HK-2 (cell line): ENCODE results near the gene SYNGR1.

Experiments used
- DNase-seq: peaks from one replicate; pipeline ENCODE4 v3.0.0-alpha.2; 2018; ENCODE audit not compliant: unreplicated experiment

Gene SYNGR1

DNA sequence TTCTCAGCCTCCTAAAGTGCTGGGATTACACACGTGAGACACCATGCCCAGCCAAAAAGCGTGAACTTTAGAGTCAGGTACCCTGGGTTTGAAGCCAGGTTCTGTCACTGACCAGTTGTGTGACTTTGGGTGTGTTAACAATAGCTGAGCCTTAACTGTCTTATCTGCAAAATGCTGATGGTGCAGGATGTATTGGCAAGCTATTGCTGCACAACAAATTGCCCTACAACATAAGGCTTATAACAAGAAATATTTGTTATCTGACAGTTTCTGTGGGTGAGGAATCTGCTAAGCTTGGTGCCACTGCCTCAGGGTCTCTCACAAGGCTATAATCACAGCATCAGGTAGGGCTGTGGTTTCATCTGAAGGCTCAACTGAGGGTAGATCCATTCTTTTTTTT is 21.9 kb downstream of the SYNGR1 start:
- DNase-seq, result no peak

DNA sequence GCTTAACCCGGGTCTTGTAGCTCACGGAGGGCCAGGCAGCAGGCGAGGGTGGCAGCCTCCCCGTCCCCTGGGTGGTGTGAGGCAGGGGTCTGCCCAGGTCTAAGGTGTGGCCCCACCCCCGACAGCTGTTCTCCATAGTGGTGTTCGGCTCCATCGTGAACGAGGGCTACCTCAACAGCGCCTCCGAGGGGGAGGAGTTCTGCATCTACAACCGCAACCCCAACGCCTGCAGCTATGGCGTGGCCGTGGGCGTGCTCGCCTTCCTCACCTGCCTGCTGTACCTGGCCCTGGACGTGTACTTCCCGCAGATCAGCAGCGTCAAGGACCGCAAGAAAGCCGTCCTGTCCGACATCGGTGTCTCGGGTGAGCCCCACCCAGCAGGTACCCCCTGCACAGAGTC is 24.4 kb downstream of the SYNGR1 start:
- DNase-seq, result no peak

DNA sequence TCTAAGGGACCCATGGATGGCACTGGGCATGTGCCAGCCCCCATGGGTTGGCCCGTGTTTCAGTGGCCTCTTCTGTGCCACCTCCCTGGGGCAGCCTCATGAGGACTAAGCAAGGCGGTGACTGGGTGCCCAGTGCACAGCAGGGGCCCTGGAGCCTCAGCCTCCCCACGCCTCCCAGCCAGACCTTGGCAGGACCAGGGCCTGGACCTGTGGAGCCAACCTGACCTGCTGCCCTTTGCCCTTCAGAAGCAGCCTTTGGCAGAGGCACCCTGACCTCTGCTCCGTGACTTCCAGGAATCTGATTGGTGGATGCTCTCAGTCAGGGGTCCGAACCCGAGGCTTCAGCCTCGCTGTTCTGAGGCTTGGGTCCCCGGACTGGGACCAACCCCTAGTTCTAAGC is 25.0 kb downstream of the SYNGR1 start:
- DNase-seq, result no peak

DNA sequence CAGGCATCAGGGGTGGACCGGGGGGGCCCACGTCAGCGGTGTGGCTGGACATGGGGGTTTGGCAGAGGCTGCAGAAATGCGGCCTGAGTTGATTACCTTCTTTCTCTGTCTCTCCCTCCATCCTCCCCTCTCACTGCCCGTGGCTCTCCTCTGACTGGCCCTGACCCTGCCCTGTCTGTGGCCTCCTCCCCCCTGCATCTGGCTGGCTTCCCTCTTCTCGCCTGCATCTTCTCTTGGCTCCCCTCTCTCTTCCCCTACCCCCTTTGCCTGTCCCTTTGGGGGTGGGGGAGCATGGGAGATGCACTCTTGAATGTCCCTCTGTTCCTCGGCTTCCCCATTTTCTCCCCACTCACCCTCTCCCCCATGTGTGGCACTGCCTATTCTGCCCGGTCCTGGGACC is 25.9 kb downstream of the SYNGR1 start:
- no peak for DNase-seq

DNA sequence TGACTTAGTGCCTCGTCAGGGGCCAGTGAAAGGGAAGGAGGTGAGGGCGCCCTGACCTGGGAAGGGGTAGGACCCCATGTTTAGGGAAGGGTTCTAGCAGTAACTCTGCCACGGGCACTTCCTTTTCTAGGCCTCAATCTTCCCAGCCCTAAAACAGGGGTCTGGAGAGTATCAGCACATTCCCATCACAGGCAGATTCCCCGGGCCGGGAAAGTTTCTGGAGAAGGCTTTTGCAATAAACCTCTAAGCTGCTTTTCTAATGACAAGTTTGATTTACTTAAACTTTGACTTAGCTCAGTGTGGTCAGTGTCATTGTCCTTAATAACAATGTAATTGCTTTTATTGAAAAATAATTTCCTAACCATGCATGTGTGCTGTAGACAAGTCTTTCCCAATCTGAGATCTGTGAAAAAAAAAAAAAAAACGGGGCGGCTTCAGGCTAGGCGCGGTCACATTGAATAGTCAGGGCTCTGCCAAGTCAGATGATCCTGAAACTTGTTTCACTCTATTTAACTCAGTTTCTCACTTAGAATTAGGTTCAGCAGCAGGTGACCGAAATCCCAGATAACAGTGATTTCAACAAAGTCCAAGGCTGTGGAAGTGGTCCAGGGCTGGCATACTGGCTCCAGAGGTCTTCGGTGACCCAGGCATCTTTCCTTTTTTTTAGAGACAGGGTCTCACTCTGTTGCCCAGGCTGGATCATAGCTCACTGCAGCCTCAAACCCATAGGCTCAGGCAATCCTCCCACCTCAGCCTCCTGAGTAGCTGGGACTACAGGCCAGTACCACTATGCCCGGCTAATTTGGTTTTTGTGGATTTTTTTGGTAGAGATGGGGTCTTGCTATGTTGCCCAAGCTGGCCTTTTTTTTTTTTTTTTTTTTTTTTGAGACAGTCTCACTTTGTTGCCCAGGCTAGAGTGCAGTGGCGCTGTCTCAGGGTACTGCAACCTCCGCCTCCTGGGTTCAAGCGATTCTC is 30.3 kb downstream of the SYNGR1 start:
- DNase-seq, result no peak

DNA sequence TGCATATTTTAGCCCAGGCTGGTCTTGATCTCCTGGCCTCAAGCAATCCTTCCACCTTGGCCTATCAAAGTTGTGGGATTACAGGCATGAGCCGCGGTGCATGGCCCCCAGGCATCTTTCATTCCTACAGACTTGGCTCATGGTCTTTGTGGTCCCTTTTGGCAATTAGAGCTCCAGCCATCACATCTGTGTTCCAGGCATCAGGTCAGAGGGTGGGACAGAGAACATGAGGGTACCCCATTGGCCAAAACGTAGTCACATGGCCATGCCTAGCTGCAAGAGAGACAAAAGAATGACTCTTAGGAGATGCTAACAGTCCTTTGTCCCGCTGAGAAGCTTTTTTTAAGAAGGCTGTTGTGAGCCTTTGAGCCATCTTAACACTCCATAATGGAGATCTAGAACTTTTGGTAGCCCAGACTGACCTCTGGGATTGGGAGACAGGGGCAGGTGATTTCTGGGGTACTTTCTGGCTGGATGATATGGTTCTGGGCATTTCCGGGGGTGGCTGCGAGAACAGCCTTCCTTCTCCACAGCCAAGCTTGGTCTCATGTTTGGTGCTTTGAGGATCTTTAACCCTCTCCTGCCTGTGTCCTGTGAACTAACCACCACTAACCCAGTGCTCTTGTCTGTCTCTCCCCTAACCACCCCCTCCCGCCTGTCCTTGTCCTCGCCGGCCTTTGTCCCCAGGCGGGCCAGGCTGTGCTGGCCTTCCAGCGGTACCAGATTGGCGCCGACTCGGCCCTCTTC is 31.4 kb downstream of the SYNGR1 start:
- DNase-seq, result no peak

DNA sequence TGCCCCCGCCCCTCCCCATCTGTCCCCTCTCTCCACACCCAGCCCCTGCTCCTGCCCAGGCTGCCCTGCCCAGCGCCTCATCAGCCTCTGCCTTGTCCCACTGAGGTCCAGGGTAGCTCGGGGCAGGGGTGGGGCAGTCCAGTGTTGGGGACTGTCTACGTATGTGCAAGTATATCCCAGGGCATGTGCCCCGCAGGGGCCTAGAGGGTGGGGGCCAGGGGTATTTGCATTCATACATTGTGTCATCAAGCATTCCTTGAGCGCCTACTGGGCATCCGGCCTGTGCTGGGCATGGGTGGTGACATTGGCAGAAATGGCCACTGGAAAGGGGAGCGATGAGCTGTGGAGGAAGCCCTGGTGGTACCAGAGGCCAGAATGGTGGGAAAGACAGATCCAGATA is 32.1 kb downstream of the SYNGR1 start:
- DNase-seq, result no peak

DNA sequence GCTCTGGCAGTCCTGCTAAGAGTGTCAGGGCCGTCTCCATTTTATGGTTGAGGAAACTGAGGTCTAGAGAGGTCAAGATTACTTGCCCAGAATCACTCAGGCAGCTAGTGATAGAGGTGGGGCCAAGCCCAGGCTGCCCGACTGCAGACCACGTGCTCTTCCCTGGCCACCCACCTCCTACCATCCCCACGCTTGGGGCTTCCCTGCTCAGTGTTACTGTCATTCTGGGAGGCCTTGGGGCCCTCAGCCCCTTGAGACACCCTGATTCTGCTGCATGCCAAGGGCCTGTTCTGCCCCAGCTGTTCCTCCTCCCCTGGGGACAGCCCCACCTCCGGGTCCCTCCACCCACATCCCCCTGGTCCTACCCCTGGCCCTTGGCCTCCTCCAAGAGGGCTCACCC is 32.6 kb downstream of the SYNGR1 start:
- DNase-seq, result no peak

DNA sequence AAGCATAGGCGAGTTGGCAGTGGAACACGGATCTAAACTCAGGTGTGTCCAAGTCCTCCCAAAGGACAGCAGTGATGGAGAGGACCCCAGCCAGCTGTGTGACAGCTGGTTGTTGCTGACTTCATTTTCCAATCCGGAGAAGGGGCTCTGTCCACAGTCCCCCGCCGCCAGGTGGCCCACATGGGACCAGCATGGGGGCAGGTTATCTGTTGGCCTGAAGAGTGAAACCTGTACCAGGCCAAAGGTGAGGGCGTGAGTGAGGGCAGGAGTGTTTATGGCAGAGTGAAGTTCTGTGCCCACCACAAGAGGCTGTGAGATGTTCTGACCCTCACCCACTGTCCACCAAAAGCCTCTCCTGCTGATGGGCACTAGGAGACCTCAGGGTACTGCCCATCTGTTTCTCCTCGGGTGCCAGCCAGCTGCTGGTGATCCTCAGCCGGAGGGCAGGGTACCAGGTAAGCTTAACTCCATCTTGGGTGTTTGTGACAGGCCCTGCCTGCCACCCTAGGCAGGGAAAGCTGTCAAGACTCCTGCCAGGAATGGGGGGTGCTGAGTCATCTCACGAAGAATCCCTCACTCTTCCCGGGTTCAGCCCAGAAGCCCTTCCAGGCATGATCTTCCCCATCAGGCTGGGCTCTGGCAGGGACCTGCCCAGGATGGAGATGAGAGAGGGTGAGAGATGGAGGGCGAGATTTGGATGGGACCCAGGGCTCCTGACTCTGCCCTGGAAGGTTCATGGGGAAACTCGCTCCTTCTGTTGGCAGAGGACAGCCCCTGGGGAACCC is 34.2 kb downstream of the SYNGR1 start:
- no peak for DNase-seq

DNA sequence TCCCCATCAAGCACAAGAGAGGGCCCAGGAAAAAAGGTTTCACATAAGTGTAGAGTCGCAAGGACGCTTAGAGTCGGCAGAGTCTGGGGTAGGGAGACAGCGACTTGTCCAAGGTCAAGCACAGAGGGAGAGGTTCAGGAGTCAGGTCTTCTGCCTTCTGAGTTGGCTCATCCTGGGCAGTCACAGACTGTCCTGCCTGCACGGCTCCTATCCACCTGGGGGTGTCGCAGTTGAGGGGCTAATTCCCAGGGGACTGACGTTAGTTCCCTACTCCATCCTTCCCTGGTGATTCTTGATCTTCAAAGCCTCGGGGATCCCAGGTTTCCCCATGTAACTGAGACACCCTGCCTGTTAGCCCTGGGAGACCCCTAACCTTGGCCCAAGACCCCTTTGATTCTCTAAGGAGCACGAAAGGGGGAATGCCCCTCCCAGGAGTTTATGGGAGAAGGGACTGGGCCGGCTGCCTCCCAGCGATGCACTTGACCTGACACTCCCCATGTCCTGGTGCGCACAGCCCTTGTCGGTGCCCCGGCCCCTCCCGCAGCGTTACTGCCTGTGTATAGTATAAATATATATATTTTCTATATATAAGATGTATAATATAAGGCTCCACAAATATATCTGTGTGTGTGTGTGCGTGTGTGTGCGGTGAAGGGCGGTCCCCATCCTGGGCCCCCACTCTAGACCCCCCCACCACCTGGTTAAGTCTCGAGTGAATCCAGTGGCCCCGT is 35.1 kb downstream of the SYNGR1 start:
- no peak for DNase-seq

DNA sequence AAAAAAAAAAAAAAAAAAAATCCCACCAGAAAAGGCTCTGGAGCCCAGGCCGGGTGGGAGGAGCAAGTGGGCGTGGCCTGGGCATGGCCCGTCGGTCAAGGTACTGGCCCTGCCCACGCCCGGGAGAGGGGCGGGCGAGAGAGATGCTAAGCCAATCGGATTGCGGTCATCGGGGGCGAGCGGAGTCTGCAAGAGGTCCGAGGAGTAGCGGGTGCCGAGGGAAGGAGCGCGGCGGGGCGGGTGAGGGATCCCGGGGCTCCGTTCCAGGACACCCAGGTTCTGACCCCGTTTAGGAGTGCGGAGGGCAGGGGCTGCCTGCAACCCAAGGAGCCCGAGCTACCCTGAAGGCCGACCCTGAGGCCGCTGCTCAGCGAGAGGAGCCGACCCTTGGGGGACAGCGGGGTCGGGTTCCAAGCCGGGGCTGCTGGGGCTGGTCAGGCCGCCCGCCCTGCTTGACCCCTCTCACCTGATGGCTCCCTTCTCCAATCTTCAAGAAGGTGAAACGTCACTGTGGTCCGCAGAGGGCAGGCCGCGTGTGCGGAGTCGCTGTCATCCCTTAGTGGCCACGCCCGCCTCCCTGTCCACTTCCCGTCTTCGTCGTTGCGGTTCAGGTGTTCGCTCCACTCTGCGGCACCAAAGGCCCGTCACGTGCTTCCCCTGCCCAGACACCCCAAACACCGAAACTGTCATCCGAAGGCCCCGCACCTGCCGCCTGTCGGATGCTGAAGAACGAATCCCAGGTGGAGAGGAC is 38.6 kb downstream of the SYNGR1 start:
- peak; percentile 79 for DNase-seq

DNA sequence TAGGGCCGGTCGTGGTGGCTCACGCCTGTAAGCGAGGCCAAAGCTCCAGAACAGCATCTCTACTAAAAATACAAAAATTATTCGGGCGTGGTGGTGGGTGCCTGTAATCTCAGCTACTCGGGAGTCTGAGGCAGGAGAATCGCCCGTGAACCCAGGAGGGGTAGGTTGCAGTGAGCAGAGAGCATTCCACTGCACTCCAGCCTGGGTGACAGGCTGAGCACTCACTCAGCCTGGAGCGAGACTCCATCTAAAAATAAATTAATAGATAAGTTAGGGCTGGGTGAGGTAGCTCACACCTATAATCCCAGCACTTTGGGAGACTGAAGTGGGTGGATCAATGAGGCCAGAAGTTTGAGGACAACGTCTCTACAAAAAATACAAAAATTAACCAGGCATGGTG is 39.6 kb downstream of the SYNGR1 start:
- no peak for DNase-seq

DNA sequence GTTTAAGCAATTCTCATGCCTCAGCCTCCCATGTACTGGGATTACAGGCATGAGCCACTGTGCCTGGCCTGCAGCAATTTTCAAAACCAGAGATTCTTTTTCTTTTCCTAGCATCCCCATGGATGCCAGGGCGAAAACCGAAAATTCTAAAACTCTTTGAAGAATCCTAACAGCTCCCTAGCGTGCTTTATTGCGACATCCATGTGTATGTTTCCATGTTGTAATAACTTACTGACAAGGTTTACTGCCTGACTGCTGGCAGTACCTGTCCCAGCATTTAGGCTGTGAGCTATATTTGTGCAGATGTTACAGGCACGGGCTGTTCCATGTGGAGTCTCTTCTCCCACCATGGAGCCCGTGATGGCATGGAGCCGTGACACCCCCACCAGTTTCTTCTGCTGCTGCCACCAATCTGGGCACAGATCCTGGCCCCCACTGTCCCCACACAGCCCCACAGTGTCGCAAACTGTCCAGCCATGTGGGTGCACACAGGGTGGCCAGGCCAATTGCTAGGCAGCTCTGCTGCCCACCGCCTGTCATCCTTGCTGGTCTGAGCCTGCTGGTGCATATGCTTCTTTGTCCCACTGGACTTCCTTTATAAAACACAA is 42.7 kb downstream of the SYNGR1 start:
- no peak for DNase-seq

DNA sequence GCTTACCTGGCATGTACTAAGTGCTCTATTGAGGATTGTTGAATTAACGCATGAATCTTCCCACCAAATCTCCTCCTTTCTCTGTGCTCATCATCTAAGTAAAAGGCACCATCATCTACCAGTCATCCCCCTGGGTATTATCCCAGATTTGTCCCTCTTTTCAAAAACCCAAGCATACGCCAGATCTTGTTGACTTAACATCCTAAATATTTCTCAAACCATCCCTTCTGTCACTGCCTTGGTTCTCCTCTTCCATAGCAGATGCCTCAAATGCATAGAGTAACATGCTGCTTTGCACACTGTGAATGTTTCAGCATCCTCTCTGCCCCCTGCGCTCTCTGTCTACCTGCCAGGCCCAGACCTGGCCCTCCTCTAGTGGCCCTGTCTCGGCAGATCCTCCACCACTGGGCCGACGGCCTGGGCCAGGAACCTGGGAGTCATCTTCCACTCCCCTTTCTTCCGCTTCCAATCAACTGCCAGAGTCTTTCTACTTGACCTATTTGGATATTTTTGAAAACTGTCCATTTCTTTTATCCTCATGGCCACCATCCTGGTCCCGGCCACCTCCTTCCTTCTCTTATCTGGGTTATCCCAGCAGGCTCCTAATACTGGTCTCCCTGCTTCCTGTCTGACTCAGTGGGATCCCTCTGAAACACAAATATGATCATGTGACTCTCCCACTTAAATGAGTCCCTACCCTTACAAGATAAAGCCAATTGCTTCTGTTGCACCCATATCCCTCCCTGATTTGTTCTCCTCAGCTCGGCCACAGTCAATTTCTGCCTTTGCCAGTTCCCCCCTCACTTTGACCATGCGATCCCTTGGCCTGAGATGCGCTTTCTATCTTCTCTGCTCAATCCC is 46.4 kb downstream of the SYNGR1 start:
- no peak for DNase-seq

DNA sequence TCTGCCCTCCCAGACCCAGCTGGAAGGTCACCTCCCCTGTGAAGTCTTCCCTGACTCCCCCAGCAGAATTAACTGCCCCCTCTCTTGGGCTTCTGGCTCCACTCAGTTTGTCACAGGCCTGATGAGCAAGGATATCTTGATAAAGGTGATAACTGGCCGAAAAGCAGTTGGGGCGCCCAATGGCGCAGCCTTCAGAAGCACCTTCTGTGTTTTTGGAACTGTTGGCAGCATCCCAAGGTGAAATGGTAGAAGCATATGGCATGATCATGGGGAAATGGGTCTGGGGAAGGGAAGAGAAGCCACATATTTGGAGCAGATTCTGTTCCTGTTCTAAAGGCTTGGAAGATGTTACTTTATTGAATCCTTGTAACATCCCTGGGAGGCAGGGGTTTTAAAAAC is 47.0 kb downstream of the SYNGR1 start:
- no peak for DNase-seq

DNA sequence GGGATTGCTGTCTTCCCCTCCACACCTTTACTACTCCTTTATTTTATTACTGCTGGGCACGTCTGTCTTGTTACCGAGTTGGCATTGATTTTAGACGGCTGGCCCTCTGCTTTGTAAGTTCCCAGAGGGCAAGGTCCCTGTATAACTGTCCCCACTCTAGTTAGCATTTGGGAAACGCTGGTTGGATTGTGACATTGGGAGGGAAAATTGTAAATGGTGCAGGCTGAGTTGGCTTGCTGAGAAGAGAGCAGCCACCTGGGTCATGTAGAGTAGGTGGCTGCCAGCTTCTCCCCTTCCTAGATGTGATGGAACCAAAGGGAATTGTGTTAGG is 51.5 kb downstream of the SYNGR1 start:
- DNase-seq, result no peak

DNA sequence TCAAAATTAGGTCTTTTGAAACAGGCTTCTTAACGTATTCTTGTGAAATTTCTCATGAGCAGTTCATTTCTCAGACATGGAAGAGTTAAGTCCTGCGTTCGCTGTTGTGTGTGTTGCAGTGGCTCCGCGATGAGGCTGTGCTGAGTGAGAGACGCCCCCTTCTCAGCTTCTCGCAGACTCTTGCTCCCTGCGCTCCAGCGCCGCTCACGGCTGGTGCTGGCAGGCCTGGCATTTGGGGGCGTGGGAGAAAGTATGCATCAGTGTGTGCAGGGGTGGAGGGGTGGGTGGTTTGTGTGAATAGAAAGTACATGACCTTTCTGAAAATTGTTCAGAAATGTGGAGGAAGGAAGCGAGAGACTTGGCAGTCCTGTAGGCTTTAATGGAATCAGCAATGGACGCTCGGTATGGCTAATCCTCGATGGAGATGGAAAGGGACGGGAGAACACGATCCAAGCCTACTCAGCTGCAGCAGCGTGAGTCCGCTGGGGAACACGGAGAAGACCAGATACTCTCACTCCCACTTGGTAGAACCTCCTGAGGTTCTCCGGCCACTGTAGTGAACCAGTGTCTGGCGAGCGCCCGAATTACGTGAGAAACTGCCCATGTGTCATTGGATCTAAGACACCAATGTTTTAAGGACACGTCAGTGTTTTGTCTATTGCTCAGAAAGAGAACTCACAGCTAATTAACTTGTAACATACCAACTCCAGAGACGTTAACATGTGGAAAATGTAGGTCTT is 55.7 kb downstream of the SYNGR1 start:
- DNase-seq, result no peak

DNA sequence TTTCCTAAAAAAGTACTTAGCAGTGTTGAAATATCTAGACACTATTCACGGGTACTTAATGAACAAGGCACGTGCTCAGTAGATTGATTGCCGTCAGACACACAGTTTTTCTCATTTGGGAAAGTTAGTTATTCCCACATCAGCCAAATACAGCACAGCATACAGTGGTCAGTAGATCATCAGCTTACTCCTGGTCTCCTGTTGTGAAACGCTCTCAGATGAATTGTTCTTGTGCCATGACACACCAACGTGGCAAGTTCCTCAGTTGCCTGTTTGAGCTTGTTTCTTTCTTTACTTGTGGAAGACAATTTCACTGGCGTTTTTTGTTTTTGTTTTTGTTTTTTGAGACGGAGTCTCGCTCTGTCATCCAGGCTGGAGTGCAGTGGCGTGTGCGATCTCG is 58.4 kb downstream of the SYNGR1 start:
- DNase-seq, result no peak

DNA sequence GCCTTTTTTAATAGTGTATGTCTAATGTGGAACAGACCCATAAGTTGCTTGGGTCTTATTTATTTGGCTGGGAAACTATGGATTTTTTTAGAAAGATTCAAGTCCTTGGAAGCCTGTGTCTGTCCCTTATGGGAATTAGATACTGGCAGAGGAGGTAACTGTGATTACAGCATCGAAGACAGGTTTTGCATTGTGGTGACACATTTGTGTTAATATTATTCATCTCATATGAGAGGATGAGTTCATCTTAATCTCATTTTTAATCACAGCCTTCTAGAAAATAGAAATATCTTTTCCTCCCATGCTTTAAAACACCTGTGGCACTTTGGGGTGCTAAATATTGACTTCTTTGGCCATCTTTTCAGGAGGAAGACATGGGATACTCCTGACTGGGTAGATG is 59.0 kb downstream of the SYNGR1 start:
- no peak for DNase-seq
